ENCODE measurements around the gene ATG101. TPM values are rescaled to one million over a fixed set of nuclear protein-coding genes. Genes with fewer than 3 reads are reported as not detected.

ATG101 gene
- total and polyA plus RNA-seq, 9 of the 15 experiments (the other 6 are each of a cell fraction or from before 2014, with no cell fraction given), result 2.9 to 52.4 (median 29.7) TPM

GRCh38 chr12:52096332-52097044, 26.7 kb downstream of the ATG101 start:
- Histone ChIP-seq H2AFZ (ENCODE audit: low read depth, low read length) (no peak overlapping the region), H3K9ac (ENCODE audit: insufficient read depth in 1 of 2, low read depth in 2 of 2, low read length in 2 of 2) (no peak overlapping the region), H3K79me2 (ENCODE audit: control insufficient read depth, insufficient read depth, low read length) (no peaks in the 10 kb centered on the region), H3K27ac (ENCODE audit: extremely low read depth, low read depth, low read length) (no peak overlapping the region), H4K20me1 (replicated peaks; ENCODE audit: control insufficient read depth, insufficient read depth, low read length) (no peaks in the 10 kb centered on the region), H3K27me3 (ENCODE audit: control insufficient read depth in 2 of 2, insufficient read depth in 2 of 2, low read length in 2 of 2) (peaks cover 21 to 31% of the 10 kb centered on the region in 2 experiments), H3K36me3 (ENCODE audit: control insufficient read depth, insufficient read depth, low read length) (no peaks in the 10 kb centered on the region), H3K4me2 (ENCODE audit: insufficient read depth, low read length) (no peak overlapping the region), H3K4me3 (no peak overlapping the region), H3K4me1 (replicated peaks in 1 of 2; ENCODE audit: control insufficient read depth in 2 of 2, insufficient read depth in 2 of 2, low read length in 2 of 2) (no peaks in the 10 kb centered on the region), H3K9me3 (replicated peaks; ENCODE audit: control insufficient read depth, insufficient read depth, low read depth, low read length) (no peaks in the 10 kb centered on the region), H3K9me1 (ENCODE audit: control insufficient read depth, insufficient read depth, low read length) (no peaks in the 10 kb centered on the region)
- POLR2A ChIA-PET, result no interaction called here
- in situ Hi-C loops (cut with MboI), result no loop called here
- intact Hi-C loops (cut with micrococcal nuclease), result no loop called here
- ATAC-seq (no peak), FAIRE-seq (no peak), DNase-seq (ENCODE audit: extremely low read depth in 1 of 4, low spot score in 3 of 4) (no peak)
- TF ChIP-seq CUX1 (CRISPR knock-in tag; IDR thresholded peaks at IDR 0.05), result peak; percentile 57; the same call in 1 of the 2 replicates
- no peak for TF ChIP-seq GTF2A2 (tag; IDR thresholded peaks at IDR 0.05)
- no peak for TF ChIP-seq ZKSCAN8 (CRISPR knock-in tag; IDR thresholded peaks at IDR 0.05)
- TF ChIP-seq DACH1 (IDR thresholded peaks at IDR 0.05; ENCODE audit: partially characterized antibody), result peak; percentile 96
- TF ChIP-seq SAFB (IDR thresholded peaks at IDR 0.05; ENCODE audit: borderline replicate concordance, low read depth, low read length), result peak; percentile 59; the same call in 1 of the 2 replicates
- TF ChIP-seq SREBF1 (IDR thresholded peaks at IDR 0.05; ENCODE audit: borderline replicate concordance, low read depth, low read length), result no peak
- peak in 1 of 2 experiments; percentile 87; a peak in 2 of 4 replicates for TF ChIP-seq MCM7 (IDR thresholded peaks at IDR 0.05)
- no peak for TF ChIP-seq IRF9 (tag; IDR thresholded peaks at IDR 0.05)
- TF ChIP-seq CEBPB (tag; IDR thresholded peaks at IDR 0.05), result peak; percentile 44; the same call in 1 of the 2 replicates
- no peak for TF ChIP-seq CEBPG (CRISPR knock-in tag; IDR thresholded peaks at IDR 0.05)
- peak in 1 of 2 experiments; percentile 44; a peak in 1 of 4 replicates for TF ChIP-seq CEBPG (tag; conservative IDR thresholded peaks at IDR 0.05 in 1 of 2, IDR thresholded peaks at IDR 0.05 in 1 of 2)
- CTCF ChIA-PET (ENCODE audit: low intra/inter-chr PET ratio), result no interaction called here
- 29% methylated on average over 15 of the region's 15 CpGs for WGBS (ENCODE audit: insufficient coverage, low coverage, missing lambda C conversion rate)
- no TSS peak for BruUV-seq (replicated peaks)

Data from K562 (cell line).